ENCODE measurements around the gene SLC31A2. TPM values are rescaled to one million over a fixed set of nuclear protein-coding genes. Genes with fewer than 3 reads are reported as not detected.

SLC31A2 gene, protein sequence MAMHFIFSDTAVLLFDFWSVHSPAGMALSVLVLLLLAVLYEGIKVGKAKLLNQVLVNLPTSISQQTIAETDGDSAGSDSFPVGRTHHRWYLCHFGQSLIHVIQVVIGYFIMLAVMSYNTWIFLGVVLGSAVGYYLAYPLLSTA
- 8.6 and 8.9 TPM in 2 replicates for total RNA-seq

DNA sequence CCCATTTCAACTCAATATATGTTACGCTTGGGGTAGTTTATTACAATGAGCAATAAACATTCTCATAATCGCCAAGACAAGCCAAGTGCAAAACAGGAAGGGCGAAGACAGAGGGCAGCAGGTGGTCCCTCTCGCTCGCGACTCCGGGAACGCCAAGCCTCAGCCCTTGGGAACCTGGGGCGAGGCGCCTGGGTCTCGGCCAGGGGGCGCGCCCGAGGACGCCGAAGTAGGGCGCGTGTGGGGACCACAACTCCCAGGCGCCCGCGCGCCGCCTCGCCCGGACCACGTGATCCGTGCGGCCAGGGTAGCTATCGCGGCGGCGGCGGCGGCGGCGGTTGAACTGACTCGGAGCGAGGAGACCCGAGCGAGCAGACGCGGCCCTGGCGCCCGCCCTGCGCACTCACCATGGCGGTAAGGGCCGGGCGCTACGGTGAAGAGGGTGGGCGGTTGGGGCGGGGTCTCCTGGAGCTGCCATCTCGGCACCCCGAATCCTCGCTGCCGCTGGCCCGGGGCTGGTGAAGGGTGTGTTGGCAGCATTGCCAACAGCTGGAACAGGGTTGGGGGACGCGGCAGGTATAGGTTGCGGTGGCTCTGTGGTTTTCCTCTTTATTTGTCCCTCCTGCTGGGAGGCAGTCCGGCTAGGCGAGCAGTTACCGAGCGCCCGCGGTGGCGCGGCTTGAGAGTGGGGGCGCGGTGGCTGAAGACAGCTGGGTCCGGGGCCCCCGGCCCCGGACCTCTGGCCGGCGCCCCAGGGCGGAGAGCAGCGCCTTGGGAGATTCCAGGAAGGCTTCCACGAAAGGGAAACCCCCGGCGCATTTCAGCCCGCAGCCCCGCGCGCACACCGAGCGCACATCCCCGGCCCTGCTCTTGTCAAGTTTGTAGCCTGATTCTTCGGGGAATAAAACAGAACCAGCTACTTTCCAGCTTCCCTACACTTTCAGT, at the start of gene SLC31A2:
SLC31A2 (plus strand) TSS at position 338 of the 942 bp plus-strand sequence; CDS start at position 406, 68 bp downstream.

Other genes with a start within 250 kb of the SLC31A2 start
- gene ZNF883, start 138.8 kb upstream of the SLC31A2 start, total RNA-seq = 3.2 and 3.3 TPM in 2 replicates
- gene ZFP37, start 94.3 kb upstream of the SLC31A2 start, total RNA-seq = 2.3 and 3.0 TPM in 2 replicates
- gene FKBP15, start 70.3 kb downstream of the SLC31A2 start, total RNA-seq = 21.7 and 24.9 TPM in 2 replicates
- 34.3 and 41.9 TPM in 2 replicates for gene SLC31A1, start 70.5 kb downstream of the SLC31A2 start, total RNA-seq
- gene CDC26, start 124.6 kb downstream of the SLC31A2 start, total RNA-seq = 16.0 and 27.3 TPM in 2 replicates
- 28.2 and 32.5 TPM in 2 replicates for gene PRPF4, start 124.7 kb downstream of the SLC31A2 start, total RNA-seq
- gene RNF183, start 152.4 kb downstream of the SLC31A2 start, total RNA-seq = not detected in 2 replicates
- 3.9 and 5.0 TPM in 2 replicates for gene WDR31, start 189.3 kb downstream of the SLC31A2 start, total RNA-seq
- 0.07 TPM in 1 of 2 replicates, not detected in the other for gene BSPRY, start 198.5 kb downstream of the SLC31A2 start, total RNA-seq
- gene HDHD3, start 226.0 kb downstream of the SLC31A2 start, total RNA-seq = 9.3 and 9.6 TPM in 2 replicates